ENCODE measurements around the gene EPN2. TPM values are rescaled to one million over a fixed set of nuclear protein-coding genes. Genes with fewer than 3 reads are reported as not detected.
"Not testable (repeated sequence)": the region's sequence is repeated elsewhere in the genome, so short reads cannot be mapped to it uniquely, and the experiment has no call there.

The EPN2 gene
- total and polyA plus RNA-seq, 10 of the 15 experiments (the other 5 are each of a cell fraction or from before 2014, with no cell fraction given): 0.26 to 8.4 (median 4.7) TPM

DNA sequence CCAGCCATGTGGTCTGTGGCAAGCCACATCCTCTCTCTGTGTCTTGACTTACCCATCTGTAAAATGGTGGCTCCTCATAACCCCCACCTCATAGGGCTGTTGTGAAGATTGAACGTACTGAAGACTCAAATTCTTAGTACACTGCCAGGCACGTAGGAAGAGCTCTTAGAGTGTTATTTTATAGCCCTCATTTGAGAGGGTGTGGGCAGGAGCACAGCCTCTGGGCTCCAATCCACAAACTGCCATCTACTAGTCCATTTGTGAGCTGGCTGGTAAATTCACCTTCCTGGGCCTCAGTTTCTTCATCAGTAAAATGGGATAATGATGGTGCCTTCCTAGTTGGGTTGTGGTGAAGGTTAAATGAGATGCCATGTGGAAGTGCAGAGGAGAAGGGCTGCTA, 18.3 kb upstream of the EPN2 start:
- H3K4me2 ChIP-seq (ENCODE audit: control insufficient read depth, insufficient read depth); H4K20me1 ChIP-seq (ENCODE audit: control insufficient read depth, insufficient read depth); FAIRE-seq; intact Hi-C loops (cut with micrococcal nuclease; ENCODE audit: unreplicated experiment); H3K4me1 ChIP-seq (ENCODE audit: control insufficient read depth, insufficient read depth, low read length); ATAC-seq; RAD21 ChIA-PET (ENCODE audit: unreplicated experiment); SMC1A ChIA-PET (ENCODE audit: uncharacterized antibody, unreplicated experiment); POLR2A ChIA-PET; H3K27ac ChIP-seq (ENCODE audit: control insufficient read depth, insufficient read depth); H3K9me3 ChIP-seq (replicated peaks; ENCODE audit: control insufficient read depth, insufficient read depth, low read length); H2AFZ ChIP-seq (ENCODE audit: control insufficient read depth, low read depth, low read length); H3K9ac ChIP-seq (ENCODE audit: control insufficient read depth, insufficient read depth, low read length); H3K4me3 ChIP-seq; H3K27me3 ChIP-seq (replicated peaks in 1 of 2; ENCODE audit: control insufficient read depth in 2 of 2, insufficient read depth in 2 of 2, low read length in 1 of 2); in situ Hi-C loops (cut with MboI); H3K36me3 ChIP-seq (ENCODE audit: control insufficient read depth in 2 of 2, insufficient read depth in 2 of 2, low read length in 1 of 2); DNase-seq (ENCODE audit: low read depth, low spot score); CTCF ChIA-PET; H3K79me2 ChIP-seq (ENCODE audit: control insufficient read depth, insufficient read depth, low read length): not testable (repeated sequence)
- no CpG with 5 or more reads among the region's 2 CpGs for WGBS (ENCODE audit: insufficient coverage, insufficient replicate concordance, low lambda C conversion rate, missing lambda C conversion rate)
- TSS peak; percentile 76 for BruUV-seq (replicated peaks)

DNA sequence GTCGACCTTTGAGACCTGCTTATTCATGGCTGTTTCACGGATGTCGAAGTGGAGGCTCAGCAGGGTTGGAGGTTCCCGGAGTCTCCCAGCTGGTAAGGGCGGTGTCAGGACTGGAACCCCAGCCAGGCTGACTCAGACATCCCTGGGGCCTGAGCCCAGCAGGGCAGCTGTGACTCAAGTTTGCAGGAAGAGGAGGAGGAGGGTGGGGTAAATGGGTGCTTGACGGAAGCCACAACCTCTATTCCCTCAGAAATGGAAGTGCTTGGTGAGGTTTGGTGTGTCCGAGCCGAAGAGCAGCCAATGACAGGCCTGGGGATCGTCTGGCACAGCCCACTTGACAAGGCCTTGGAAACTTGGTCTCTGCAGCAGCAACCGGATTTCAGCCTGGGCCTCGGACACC, 17.8 kb upstream of the EPN2 start:
- H2AFZ ChIP-seq (ENCODE audit: control insufficient read depth, low read depth, low read length); SMC1A ChIA-PET (ENCODE audit: uncharacterized antibody, unreplicated experiment); H3K36me3 ChIP-seq (ENCODE audit: control insufficient read depth in 2 of 2, insufficient read depth in 2 of 2, low read length in 1 of 2); FAIRE-seq; RAD21 ChIA-PET (ENCODE audit: unreplicated experiment); POLR2A ChIA-PET; H3K9me3 ChIP-seq (replicated peaks; ENCODE audit: control insufficient read depth, insufficient read depth, low read length); H3K79me2 ChIP-seq (ENCODE audit: control insufficient read depth, insufficient read depth, low read length); CTCF ChIA-PET; intact Hi-C loops (cut with micrococcal nuclease; ENCODE audit: unreplicated experiment); BruUV-seq (replicated peaks); DNase-seq (ENCODE audit: low read depth, low spot score); H3K9ac ChIP-seq (ENCODE audit: control insufficient read depth, insufficient read depth, low read length); ATAC-seq; H4K20me1 ChIP-seq (ENCODE audit: control insufficient read depth, insufficient read depth); in situ Hi-C loops (cut with MboI); H3K4me1 ChIP-seq (ENCODE audit: control insufficient read depth, insufficient read depth, low read length); H3K4me2 ChIP-seq (ENCODE audit: control insufficient read depth, insufficient read depth); H3K4me3 ChIP-seq; H3K27ac ChIP-seq (ENCODE audit: control insufficient read depth, insufficient read depth); H3K27me3 ChIP-seq (replicated peaks in 1 of 2; ENCODE audit: control insufficient read depth in 2 of 2, insufficient read depth in 2 of 2, low read length in 1 of 2): not testable (repeated sequence)
- whole genome bisulfite sequencing (ENCODE audit: insufficient coverage, insufficient replicate concordance, low lambda C conversion rate, missing lambda C conversion rate): no CpG with 5 or more reads among the region's 11 CpGs

DNA sequence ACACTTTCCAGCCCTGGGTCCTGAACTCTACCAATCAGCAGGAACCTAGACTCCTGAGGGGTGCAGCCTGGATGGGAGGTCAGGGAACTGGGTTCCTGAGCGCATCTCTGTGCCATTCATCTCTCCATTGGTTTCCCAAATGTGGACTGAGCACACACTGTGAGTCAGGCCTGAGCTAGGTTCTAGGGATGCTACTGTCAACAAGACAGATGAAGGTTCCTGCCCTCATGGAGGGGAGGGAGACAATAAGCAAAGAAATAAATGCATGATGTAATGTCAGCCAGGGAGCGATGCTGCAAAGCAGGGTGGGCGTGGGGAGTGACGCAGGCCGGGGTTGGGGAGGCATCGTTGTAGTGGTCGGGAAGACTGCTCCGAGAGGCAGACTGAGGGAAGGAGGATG, 17.0 kb upstream of the EPN2 start:
- POLR2A ChIA-PET; DNase-seq (ENCODE audit: low read depth, low spot score); H3K4me3 ChIP-seq; ATAC-seq; H3K9ac ChIP-seq (ENCODE audit: control insufficient read depth, insufficient read depth, low read length); H3K79me2 ChIP-seq (ENCODE audit: control insufficient read depth, insufficient read depth, low read length); CTCF ChIA-PET; FAIRE-seq; H4K20me1 ChIP-seq (ENCODE audit: control insufficient read depth, insufficient read depth); BruUV-seq (replicated peaks); H3K4me1 ChIP-seq (ENCODE audit: control insufficient read depth, insufficient read depth, low read length); SMC1A ChIA-PET (ENCODE audit: uncharacterized antibody, unreplicated experiment); in situ Hi-C loops (cut with MboI); RAD21 ChIA-PET (ENCODE audit: unreplicated experiment); intact Hi-C loops (cut with micrococcal nuclease; ENCODE audit: unreplicated experiment); H3K36me3 ChIP-seq (ENCODE audit: control insufficient read depth in 2 of 2, insufficient read depth in 2 of 2, low read length in 1 of 2); H2AFZ ChIP-seq (ENCODE audit: control insufficient read depth, low read depth, low read length); H3K27me3 ChIP-seq (replicated peaks in 1 of 2; ENCODE audit: control insufficient read depth in 2 of 2, insufficient read depth in 2 of 2, low read length in 1 of 2); H3K4me2 ChIP-seq (ENCODE audit: control insufficient read depth, insufficient read depth); H3K27ac ChIP-seq (ENCODE audit: control insufficient read depth, insufficient read depth); H3K9me3 ChIP-seq (replicated peaks; ENCODE audit: control insufficient read depth, insufficient read depth, low read length): not testable (repeated sequence)
- no CpG with 5 or more reads among the region's 8 CpGs for WGBS (ENCODE audit: insufficient coverage, insufficient replicate concordance, low lambda C conversion rate, missing lambda C conversion rate)

DNA sequence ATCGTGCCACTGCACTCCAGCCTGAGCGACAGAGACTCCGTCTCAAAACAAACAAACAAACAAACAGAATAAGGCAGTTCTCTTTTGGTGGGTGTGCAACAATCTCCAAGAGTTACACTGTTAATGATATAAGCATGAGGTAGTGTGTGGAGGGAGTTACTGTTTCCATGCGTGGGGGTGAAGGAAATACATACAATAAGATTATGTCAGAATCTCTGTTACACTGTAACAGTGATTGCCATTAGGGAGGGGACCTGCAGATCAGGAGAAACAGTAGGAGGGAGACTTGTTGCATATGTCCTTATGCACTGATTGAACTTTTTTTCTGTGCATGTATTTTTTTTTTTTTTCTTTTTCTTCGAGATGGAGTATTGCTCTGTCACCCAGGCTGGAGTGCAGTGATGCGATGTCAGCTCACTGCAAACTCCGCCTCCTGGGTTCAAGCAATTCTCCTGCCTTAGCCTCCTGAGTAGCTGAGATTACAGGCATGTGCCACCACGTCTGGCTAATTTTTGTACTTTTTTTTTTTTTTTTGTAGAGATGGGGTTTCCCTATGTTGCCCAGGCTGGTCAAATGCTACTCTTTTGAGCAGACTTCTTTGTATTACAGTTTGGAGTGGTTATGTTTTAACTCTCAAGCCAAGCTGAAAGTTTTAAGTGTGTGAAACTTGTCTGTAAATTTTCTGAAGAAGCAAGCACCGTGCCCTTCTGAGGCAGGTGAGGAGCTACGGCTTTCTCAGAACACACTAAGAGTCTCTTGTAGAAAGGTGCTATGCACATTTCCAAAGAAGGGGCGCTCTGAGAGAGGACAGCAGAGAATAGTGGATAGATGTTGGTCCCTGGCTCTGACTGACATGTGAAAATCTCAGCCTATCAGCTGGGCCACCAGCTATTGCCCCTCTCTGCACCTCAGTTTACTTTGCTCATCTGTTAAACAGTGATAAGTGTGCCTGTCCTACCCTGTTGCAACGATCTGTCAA, 10.3 kb upstream of the EPN2 start:
- BruUV-seq (replicated peaks); FAIRE-seq; H4K20me1 ChIP-seq (ENCODE audit: control insufficient read depth, insufficient read depth); CTCF ChIA-PET; RAD21 ChIA-PET (ENCODE audit: unreplicated experiment); POLR2A ChIA-PET; H3K9ac ChIP-seq (ENCODE audit: control insufficient read depth, insufficient read depth, low read length); H2AFZ ChIP-seq (ENCODE audit: control insufficient read depth, low read depth, low read length); H3K36me3 ChIP-seq (ENCODE audit: control insufficient read depth in 2 of 2, insufficient read depth in 2 of 2, low read length in 1 of 2); H3K27me3 ChIP-seq (replicated peaks in 1 of 2; ENCODE audit: control insufficient read depth in 2 of 2, insufficient read depth in 2 of 2, low read length in 1 of 2); H3K27ac ChIP-seq (ENCODE audit: control insufficient read depth, insufficient read depth); H3K79me2 ChIP-seq (ENCODE audit: control insufficient read depth, insufficient read depth, low read length); H3K4me2 ChIP-seq (ENCODE audit: control insufficient read depth, insufficient read depth); SMC1A ChIA-PET (ENCODE audit: uncharacterized antibody, unreplicated experiment); H3K4me3 ChIP-seq; H3K4me1 ChIP-seq (ENCODE audit: control insufficient read depth, insufficient read depth, low read length); intact Hi-C loops (cut with micrococcal nuclease; ENCODE audit: unreplicated experiment); DNase-seq (ENCODE audit: low read depth, low spot score); H3K9me3 ChIP-seq (replicated peaks; ENCODE audit: control insufficient read depth, insufficient read depth, low read length); in situ Hi-C loops (cut with MboI): not testable (repeated sequence)
- WGBS (ENCODE audit: insufficient coverage, insufficient replicate concordance, low lambda C conversion rate, missing lambda C conversion rate): no CpG with 5 or more reads among the region's 12 CpGs
- peak; percentile 71 for ATAC-seq

Data from GM12878 (cell line).